AG09309 (cell line): ENCODE measurements around the gene GPR61.

Experiments used
- DNase-seq: peaks from one replicate; pipeline ENCODE4 v3.0.0-alpha.2; 2010; ENCODE audit warnings: low read depth
- H3K4me3 ChIP-seq: 2 replicates; pipeline ENCODE4 v1.5.1; 2011; ENCODE audit warnings: mild to moderate bottlenecking, low read depth, low read length, moderate library complexity; ENCODE audit not compliant: control insufficient read depth
- CTCF ChIP-seq: IDR thresholded peaks from 2 replicates; pipeline ENCODE4 v1.5.1; 2011; ENCODE audit warnings: mild to moderate bottlenecking, low read depth, low read length, inconsistent platforms; ENCODE audit not compliant: insufficient read depth, control insufficient read depth; ENCODE audit errors: missing control alignments

The GPR61 gene

GRCh38 chr1:109584766-109585165, 45.1 kb downstream of the GPR61 start:
- TF ChIP-seq CTCF, result no peak
- no peak overlapping the region for H3K4me3 ChIP-seq
- no peak for DNase-seq

- TF ChIP-seq CTCF, result no peak
- no peak overlapping the region for H3K4me3 ChIP-seq
- no peak for DNase-seq
These were observed 46.4 kb downstream of the GPR61 start for GRCh38 chr1:109586055-109586454.

- no peak for TF ChIP-seq CTCF
- H3K4me3 ChIP-seq, result no peak overlapping the region
- no peak for DNase-seq
These were observed 49.5 kb downstream of the GPR61 start for GRCh38 chr1:109589177-109589576.

- no peak overlapping the region for H3K4me3 ChIP-seq
- DNase-seq, result no peak
- TF ChIP-seq CTCF, result no peak
These were observed 50.0 kb downstream of the GPR61 start for GRCh38 chr1:109589679-109590078.

GRCh38 chr1:109592916-109593315, 53.2 kb downstream of the GPR61 start:
- TF ChIP-seq CTCF, result no peak
- no peak overlapping the region for H3K4me3 ChIP-seq
- no peak for DNase-seq

- DNase-seq, result no peak
- no peak for TF ChIP-seq CTCF
These were observed 55.9 kb downstream of the GPR61 start for GRCh38 chr1:109595531-109595930.

More at GRCh38 chr1:109595531-109595930, 55.9 kb downstream of the GPR61 start:
- no peak overlapping the region for H3K4me3 ChIP-seq
